Nephron progenitor cell (in vitro differentiated cells): ENCODE measurements around the gene CACNA2D3.
A peak's percentile ranks its signal among the peaks of the same experiment; 100 is the strongest.

Experiments
- DNase-seq: peaks from one replicate; pipeline ENCODE4 v3.0.0; 2021
- H3K27ac Mint-ChIP-seq: 2 replicates; pipeline ENCODE4 v1.8.0; 2021; ENCODE audit warnings: mild to moderate bottlenecking, moderate library complexity, mixed read lengths
- H3K27me3 Mint-ChIP-seq: 2 replicates; pipeline ENCODE4 v1.8.0; 2021; ENCODE audit warnings: mild to moderate bottlenecking, low read depth, mixed read lengths; ENCODE audit not compliant: poor library complexity
- H3K36me3 Mint-ChIP-seq: 2 replicates; pipeline ENCODE4 v1.8.0; 2021; ENCODE audit warnings: low read depth, mixed read lengths
- H3K4me1 Mint-ChIP-seq: 2 replicates; pipeline ENCODE4 v1.8.0; 2021; ENCODE audit warnings: mixed read lengths
- H3K4me3 Mint-ChIP-seq: 2 replicates; pipeline ENCODE4 v1.8.0; 2021; ENCODE audit warnings: mild to moderate bottlenecking, moderate library complexity, mixed read lengths
- H3K9me3 Mint-ChIP-seq: 2 replicates; pipeline ENCODE4 v1.8.0; 2021; ENCODE audit warnings: mild to moderate bottlenecking, moderate library complexity, mixed read lengths
- CTCF ChIP-seq: fragments of 200-600 bp; sonication (generic); IDR thresholded peaks from 2 replicates; pipeline ENCODE4 v1.5.0; 2021; ENCODE audit warnings: antibody characterized with exemption

CACNA2D3 gene

GRCh38 chr3:54538346-54538745 lies 416.0 kb downstream of the CACNA2D3 start:
- Mint-ChIP-seq H3K4me3 (no peak overlapping the region), H3K27me3 (no peaks in the 10 kb centered on the region), H3K9me3 (no peaks in the 10 kb centered on the region), H3K4me1 (peaks cover 6% of the 10 kb centered on the region), H3K27ac (no peak overlapping the region), H3K36me3 (no peaks in the 10 kb centered on the region)
- no peak for DNase-seq
- TF ChIP-seq CTCF = no peak

- no peak for DNase-seq
- Mint-ChIP-seq H3K27ac (peak overlapping the region; percentile 59), H3K4me3 (no peak overlapping the region), H3K9me3 (no peaks in the 10 kb centered on the region), H3K27me3 (no peaks in the 10 kb centered on the region), H3K36me3 (no peaks in the 10 kb centered on the region), H3K4me1 (peaks cover 6% of the 10 kb centered on the region)
- TF ChIP-seq CTCF = no peak
Observed at GRCh38 chr3:54541369-54541768, 419.0 kb downstream of the CACNA2D3 start.

GRCh38 chr3:54543446-54543845 lies 421.1 kb downstream of the CACNA2D3 start:
- H3K36me3 Mint-ChIP-seq = no peaks in the 10 kb centered on the region
- H3K27me3 Mint-ChIP-seq = peaks cover under 1% of the 10 kb centered on the region
- H3K27ac Mint-ChIP-seq = no peak overlapping the region
- no peak overlapping the region for H3K4me3 Mint-ChIP-seq
- no peak for TF ChIP-seq CTCF
- H3K9me3 Mint-ChIP-seq = no peaks in the 10 kb centered on the region
- DNase-seq = no peak
- H3K4me1 Mint-ChIP-seq = peaks cover 6% of the 10 kb centered on the region

- DNase-seq = no peak
- TF ChIP-seq CTCF = no peak
- Mint-ChIP-seq H3K4me3 (no peak overlapping the region), H3K9me3 (no peaks in the 10 kb centered on the region), H3K4me1 (no peaks in the 10 kb centered on the region), H3K36me3 (no peaks in the 10 kb centered on the region), H3K27ac (no peak overlapping the region), H3K27me3 (peaks cover 4% of the 10 kb centered on the region)
Observed at GRCh38 chr3:54547051-54547450, 424.7 kb downstream of the CACNA2D3 start.

- Mint-ChIP-seq H3K27ac (no peak overlapping the region), H3K4me3 (no peak overlapping the region), H3K4me1 (no peaks in the 10 kb centered on the region), H3K9me3 (no peaks in the 10 kb centered on the region), H3K36me3 (no peaks in the 10 kb centered on the region), H3K27me3 (peaks cover 9% of the 10 kb centered on the region)
- TF ChIP-seq CTCF = no peak
- DNase-seq = no peak
Observed at GRCh38 chr3:54547846-54548245, 425.5 kb downstream of the CACNA2D3 start.

- no peak overlapping the region for H3K4me3 Mint-ChIP-seq
- no peak for TF ChIP-seq CTCF
- H3K9me3 Mint-ChIP-seq = no peaks in the 10 kb centered on the region
- H3K27ac Mint-ChIP-seq = no peak overlapping the region
- no peaks in the 10 kb centered on the region for H3K36me3 Mint-ChIP-seq
- no peaks in the 10 kb centered on the region for H3K4me1 Mint-ChIP-seq
- peaks cover 9% of the 10 kb centered on the region for H3K27me3 Mint-ChIP-seq
- no peak for DNase-seq
Observed at GRCh38 chr3:54549607-54550220, 427.4 kb downstream of the CACNA2D3 start.
